SW 1271 (cell line): ENCODE data around the gene PKP3.
"Not testable (repeated sequence)": the region's sequence is repeated elsewhere in the genome, so short reads cannot be mapped to it uniquely, and the experiment has no call there.

Experiments used
- DNase-seq, 2 experiments: peaks; one replicate each; lab custom pipeline; 2025; lab: John Stamatoyannopoulos, UW

Gene PKP3

GRCh38 chr11:412641-413119, 18.7 kb downstream of the PKP3 start:
- no peak for DNase-seq

- peak in 1 of 2 experiments; percentile 19 for DNase-seq
These were observed 19.4 kb downstream of the PKP3 start for GRCh38 chr11:413120-414081.

GRCh38 chr11:414318-414857, 20.4 kb downstream of the PKP3 start:
- DNase-seq: no peak

- no peak for DNase-seq
These were observed 21.6 kb downstream of the PKP3 start for GRCh38 chr11:415640-416041.

GRCh38 chr11:416051-416756, 22.2 kb downstream of the PKP3 start:
- no peak for DNase-seq

GRCh38 chr11:416757-417621, 23.0 kb downstream of the PKP3 start:
- no peak for DNase-seq

- DNase-seq: no peak
These were observed 23.8 kb downstream of the PKP3 start for GRCh38 chr11:417652-418342.

GRCh38 chr11:418343-419247, 24.6 kb downstream of the PKP3 start:
- DNase-seq: no peak

- DNase-seq: no peak
These were observed 25.4 kb downstream of the PKP3 start for GRCh38 chr11:419248-420005.

- no peak for DNase-seq
These were observed 26.3 kb downstream of the PKP3 start for GRCh38 chr11:420054-420910.

GRCh38 chr11:420911-421321, 26.9 kb downstream of the PKP3 start:
- no peak for DNase-seq

- no peak for DNase-seq
These were observed 28.2 kb downstream of the PKP3 start for GRCh38 chr11:422249-422656.

- DNase-seq: no peak
These were observed 30.2 kb downstream of the PKP3 start for GRCh38 chr11:424232-424631.

- not testable (repeated sequence) for DNase-seq
These were observed 30.8 kb downstream of the PKP3 start for GRCh38 chr11:424766-425165.

GRCh38 chr11:425301-425700, 31.3 kb downstream of the PKP3 start:
- DNase-seq: no peak

- DNase-seq: no peak
These were observed 32.8 kb downstream of the PKP3 start for GRCh38 chr11:426851-427250.

- DNase-seq: no peak
These were observed 34.3 kb downstream of the PKP3 start for GRCh38 chr11:428295-428694.

GRCh38 chr11:429391-429790, 35.4 kb downstream of the PKP3 start:
- no peak for DNase-seq
